Measurements from ENCODE around the gene ONECUT3. TPM values are rescaled to one million over a fixed set of nuclear protein-coding genes. Genes with fewer than 3 reads are reported as not detected.

Gene ONECUT3
- total and polyA plus RNA-seq, 9 of the 15 experiments (the other 6 are each of a cell fraction or from before 2014, with no cell fraction given) = not detected

- TF ChIP-seq, protein P1, sequence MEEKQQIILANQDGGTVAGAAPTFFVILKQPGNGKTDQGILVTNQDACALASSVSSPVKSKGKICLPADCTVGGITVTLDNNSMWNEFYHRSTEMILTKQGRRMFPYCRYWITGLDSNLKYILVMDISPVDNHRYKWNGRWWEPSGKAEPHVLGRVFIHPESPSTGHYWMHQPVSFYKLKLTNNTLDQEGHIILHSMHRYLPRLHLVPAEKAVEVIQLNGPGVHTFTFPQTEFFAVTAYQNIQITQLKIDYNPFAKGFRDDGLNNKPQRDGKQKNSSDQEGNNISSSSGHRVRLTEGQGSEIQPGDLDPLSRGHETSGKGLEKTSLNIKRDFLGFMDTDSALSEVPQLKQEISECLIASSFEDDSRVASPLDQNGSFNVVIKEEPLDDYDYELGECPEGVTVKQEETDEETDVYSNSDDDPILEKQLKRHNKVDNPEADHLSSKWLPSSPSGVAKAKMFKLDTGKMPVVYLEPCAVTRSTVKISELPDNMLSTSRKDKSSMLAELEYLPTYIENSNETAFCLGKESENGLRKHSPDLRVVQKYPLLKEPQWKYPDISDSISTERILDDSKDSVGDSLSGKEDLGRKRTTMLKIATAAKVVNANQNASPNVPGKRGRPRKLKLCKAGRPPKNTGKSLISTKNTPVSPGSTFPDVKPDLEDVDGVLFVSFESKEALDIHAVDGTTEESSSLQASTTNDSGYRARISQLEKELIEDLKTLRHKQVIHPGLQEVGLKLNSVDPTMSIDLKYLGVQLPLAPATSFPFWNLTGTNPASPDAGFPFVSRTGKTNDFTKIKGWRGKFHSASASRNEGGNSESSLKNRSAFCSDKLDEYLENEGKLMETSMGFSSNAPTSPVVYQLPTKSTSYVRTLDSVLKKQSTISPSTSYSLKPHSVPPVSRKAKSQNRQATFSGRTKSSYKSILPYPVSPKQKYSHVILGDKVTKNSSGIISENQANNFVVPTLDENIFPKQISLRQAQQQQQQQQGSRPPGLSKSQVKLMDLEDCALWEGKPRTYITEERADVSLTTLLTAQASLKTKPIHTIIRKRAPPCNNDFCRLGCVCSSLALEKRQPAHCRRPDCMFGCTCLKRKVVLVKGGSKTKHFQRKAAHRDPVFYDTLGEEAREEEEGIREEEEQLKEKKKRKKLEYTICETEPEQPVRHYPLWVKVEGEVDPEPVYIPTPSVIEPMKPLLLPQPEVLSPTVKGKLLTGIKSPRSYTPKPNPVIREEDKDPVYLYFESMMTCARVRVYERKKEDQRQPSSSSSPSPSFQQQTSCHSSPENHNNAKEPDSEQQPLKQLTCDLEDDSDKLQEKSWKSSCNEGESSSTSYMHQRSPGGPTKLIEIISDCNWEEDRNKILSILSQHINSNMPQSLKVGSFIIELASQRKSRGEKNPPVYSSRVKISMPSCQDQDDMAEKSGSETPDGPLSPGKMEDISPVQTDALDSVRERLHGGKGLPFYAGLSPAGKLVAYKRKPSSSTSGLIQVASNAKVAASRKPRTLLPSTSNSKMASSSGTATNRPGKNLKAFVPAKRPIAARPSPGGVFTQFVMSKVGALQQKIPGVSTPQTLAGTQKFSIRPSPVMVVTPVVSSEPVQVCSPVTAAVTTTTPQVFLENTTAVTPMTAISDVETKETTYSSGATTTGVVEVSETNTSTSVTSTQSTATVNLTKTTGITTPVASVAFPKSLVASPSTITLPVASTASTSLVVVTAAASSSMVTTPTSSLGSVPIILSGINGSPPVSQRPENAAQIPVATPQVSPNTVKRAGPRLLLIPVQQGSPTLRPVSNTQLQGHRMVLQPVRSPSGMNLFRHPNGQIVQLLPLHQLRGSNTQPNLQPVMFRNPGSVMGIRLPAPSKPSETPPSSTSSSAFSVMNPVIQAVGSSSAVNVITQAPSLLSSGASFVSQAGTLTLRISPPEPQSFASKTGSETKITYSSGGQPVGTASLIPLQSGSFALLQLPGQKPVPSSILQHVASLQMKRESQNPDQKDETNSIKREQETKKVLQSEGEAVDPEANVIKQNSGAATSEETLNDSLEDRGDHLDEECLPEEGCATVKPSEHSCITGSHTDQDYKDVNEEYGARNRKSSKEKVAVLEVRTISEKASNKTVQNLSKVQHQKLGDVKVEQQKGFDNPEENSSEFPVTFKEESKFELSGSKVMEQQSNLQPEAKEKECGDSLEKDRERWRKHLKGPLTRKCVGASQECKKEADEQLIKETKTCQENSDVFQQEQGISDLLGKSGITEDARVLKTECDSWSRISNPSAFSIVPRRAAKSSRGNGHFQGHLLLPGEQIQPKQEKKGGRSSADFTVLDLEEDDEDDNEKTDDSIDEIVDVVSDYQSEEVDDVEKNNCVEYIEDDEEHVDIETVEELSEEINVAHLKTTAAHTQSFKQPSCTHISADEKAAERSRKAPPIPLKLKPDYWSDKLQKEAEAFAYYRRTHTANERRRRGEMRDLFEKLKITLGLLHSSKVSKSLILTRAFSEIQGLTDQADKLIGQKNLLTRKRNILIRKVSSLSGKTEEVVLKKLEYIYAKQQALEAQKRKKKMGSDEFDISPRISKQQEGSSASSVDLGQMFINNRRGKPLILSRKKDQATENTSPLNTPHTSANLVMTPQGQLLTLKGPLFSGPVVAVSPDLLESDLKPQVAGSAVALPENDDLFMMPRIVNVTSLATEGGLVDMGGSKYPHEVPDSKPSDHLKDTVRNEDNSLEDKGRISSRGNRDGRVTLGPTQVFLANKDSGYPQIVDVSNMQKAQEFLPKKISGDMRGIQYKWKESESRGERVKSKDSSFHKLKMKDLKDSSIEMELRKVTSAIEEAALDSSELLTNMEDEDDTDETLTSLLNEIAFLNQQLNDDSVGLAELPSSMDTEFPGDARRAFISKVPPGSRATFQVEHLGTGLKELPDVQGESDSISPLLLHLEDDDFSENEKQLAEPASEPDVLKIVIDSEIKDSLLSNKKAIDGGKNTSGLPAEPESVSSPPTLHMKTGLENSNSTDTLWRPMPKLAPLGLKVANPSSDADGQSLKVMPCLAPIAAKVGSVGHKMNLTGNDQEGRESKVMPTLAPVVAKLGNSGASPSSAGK (IDR thresholded peaks at IDR 0.05) = no peak
- TF ChIP-seq ZNF609 (CRISPR knock-in tag; IDR thresholded peaks at IDR 0.05; ENCODE audit: borderline replicate concordance) (no peak), PHF21A (IDR thresholded peaks at IDR 0.05; ENCODE audit: borderline replicate concordance, low read depth) (no peak), FOS (IDR thresholded peaks at IDR 0.05; ENCODE audit: extremely low read depth, insufficient read length) (no peak), HMGN3 (IDR thresholded peaks at IDR 0.05; ENCODE audit: borderline replicate concordance, extremely low read depth, insufficient read length, low read depth, low read length) (no peak), BACH1 (tag; IDR thresholded peaks at IDR 0.05) (no peak), TEAD4 (IDR thresholded peaks at IDR 0.05; ENCODE audit: low read length) (no peak), TEAD4 (CRISPR knock-in tag; IDR thresholded peaks at IDR 0.05; ENCODE audit: borderline replicate concordance) (no peak)
- TF ChIP-seq, protein P2, sequence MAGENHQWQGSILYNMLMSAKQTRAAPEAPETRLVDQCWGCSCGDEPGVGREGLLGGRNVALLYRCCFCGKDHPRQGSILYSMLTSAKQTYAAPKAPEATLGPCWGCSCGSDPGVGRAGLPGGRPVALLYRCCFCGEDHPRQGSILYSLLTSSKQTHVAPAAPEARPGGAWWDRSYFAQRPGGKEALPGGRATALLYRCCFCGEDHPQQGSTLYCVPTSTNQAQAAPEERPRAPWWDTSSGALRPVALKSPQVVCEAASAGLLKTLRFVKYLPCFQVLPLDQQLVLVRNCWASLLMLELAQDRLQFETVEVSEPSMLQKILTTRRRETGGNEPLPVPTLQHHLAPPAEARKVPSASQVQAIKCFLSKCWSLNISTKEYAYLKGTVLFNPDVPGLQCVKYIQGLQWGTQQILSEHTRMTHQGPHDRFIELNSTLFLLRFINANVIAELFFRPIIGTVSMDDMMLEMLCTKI (IDR thresholded peaks at IDR 0.05; ENCODE audit: partially characterized antibody) = no peak
Measured at GRCh38 chr19:1825909-1826556, 72.7 kb downstream of the ONECUT3 start (continued).
